ENCODE data around the gene IL10RB. TPM values are rescaled to one million over a fixed set of nuclear protein-coding genes. Genes with fewer than 3 reads are reported as not detected.

IL10RB gene
- total and polyA plus RNA-seq, 8 donors, result 11.9 to 25.1 (median 14.0) TPM

DNA sequence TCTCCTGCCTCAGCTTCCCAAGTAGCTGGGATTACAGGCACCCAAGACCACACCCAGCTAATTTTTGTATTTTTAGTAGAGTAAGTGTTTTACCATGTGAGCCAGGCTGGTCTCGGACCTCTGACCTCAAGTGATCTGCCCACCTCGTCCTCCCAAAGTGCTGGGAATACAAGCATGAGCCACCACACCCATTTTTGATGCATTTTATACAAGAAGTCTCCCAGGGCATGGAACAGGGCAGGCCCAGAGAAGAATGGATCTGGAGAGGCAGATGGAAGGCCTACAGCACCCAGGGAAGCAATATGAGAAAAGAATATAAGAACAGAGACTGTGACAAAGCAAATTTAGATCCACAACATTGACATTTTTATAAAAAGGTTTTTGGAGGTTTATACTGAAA, 39.8 kb downstream of the IL10RB start:
- DNase-seq (no peak), FAIRE-seq (no peak), ATAC-seq (no peak)
- Histone ChIP-seq H3K27me3 (no peaks in the 10 kb centered on the region), H3K4me1 (peaks cover 0 to 8% (median 7%) of the 10 kb centered on the region in 3 donors), H3K4me3 (no peak overlapping the region), H3K9me3 (no peaks in the 10 kb centered on the region), H3K27ac (no peak overlapping the region), H3K36me3 (no peaks in the 10 kb centered on the region)
- 88 to 91% methylated on average over 2 of the region's 2 CpGs for WGBS, 2 donors
- TF ChIP-seq, protein P1, sequence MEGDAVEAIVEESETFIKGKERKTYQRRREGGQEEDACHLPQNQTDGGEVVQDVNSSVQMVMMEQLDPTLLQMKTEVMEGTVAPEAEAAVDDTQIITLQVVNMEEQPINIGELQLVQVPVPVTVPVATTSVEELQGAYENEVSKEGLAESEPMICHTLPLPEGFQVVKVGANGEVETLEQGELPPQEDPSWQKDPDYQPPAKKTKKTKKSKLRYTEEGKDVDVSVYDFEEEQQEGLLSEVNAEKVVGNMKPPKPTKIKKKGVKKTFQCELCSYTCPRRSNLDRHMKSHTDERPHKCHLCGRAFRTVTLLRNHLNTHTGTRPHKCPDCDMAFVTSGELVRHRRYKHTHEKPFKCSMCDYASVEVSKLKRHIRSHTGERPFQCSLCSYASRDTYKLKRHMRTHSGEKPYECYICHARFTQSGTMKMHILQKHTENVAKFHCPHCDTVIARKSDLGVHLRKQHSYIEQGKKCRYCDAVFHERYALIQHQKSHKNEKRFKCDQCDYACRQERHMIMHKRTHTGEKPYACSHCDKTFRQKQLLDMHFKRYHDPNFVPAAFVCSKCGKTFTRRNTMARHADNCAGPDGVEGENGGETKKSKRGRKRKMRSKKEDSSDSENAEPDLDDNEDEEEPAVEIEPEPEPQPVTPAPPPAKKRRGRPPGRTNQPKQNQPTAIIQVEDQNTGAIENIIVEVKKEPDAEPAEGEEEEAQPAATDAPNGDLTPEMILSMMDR (IDR thresholded peaks at IDR 0.05), result no peak
- intact Hi-C loops (cut with DNase I), result no loop called here

- Histone ChIP-seq H3K9me3 (no peaks in the 10 kb centered on the region), H3K4me1 (no peaks in the 10 kb centered on the region), H3K27ac (no peak overlapping the region), H3K36me3 (no peaks in the 10 kb centered on the region), H3K27me3 (no peaks in the 10 kb centered on the region), H3K4me3 (no peak overlapping the region)
- ATAC-seq (no peak), DNase-seq (no peak), FAIRE-seq (no peak)
- TF ChIP-seq, protein P1 (IDR thresholded peaks at IDR 0.05), result no peak
- 47 to 57% methylated on average over 6 of the region's 6 CpGs for WGBS, 2 donors
- intact Hi-C loops (cut with DNase I), result no loop called here
Measured at GRCh38 chr21:33308586-33309490, 42.7 kb downstream of the IL10RB start.

DNA sequence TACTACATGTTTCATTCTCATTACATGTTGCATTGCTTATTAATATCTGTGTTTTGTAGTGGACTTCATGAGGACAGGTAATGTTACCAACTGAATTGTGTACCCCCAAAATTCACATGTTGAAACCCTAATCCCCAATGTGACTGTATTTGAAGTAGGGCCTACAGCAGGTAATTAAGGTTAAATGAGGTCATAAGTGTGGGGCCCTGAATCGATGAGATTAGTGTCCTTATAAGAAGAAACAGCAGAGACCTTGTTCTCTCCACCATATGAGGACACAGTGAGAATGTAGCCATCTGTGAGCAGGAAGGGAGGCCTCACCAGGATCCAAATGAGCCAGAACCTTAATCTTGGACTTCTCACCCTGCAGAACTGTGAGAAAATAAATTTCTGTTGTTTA, 43.6 kb downstream of the IL10RB start:
- TF ChIP-seq, protein P1 (IDR thresholded peaks at IDR 0.05), result no peak
- ATAC-seq (no peak), DNase-seq (no peak), FAIRE-seq (no peak)
- no peaks in the 10 kb centered on the region for H3K27me3 ChIP-seq
- no peaks in the 10 kb centered on the region for H3K36me3 ChIP-seq
- intact Hi-C loops (cut with DNase I), result no loop called here
- H3K27ac ChIP-seq, result no peak overlapping the region
- no peaks in the 10 kb centered on the region for H3K9me3 ChIP-seq
- H3K4me1 ChIP-seq, result no peaks in the 10 kb centered on the region
- WGBS, 2 donors, result 76 to 93% methylated on average over 1 of the region's 1 CpG
- H3K4me3 ChIP-seq, result no peak overlapping the region

DNA sequence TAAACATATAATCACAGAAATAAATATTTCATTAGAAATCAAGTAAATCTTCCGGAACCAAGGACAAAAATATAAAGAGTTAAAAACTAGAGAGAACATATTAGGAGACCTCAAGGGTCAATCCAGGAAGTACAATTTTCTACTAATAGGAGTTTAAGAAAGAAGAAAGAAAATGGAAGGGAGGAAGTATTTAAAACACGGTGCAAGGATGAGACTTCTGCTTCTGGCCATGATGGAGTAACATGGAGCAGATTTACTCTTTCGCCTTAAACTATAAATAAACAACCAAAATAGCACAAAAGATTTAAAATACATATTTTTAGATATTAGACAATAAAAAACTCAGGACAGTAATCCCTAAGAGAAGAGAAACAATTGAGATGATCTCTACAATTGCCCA, 46.0 kb downstream of the IL10RB start:
- Histone ChIP-seq H3K4me1 (no peaks in the 10 kb centered on the region), H3K27me3 (no peaks in the 10 kb centered on the region), H3K27ac (no peak overlapping the region), H3K36me3 (no peaks in the 10 kb centered on the region), H3K4me3 (no peak overlapping the region), H3K9me3 (no peaks in the 10 kb centered on the region)
- 92 to 94% methylated on average over 3 of the region's 3 CpGs for WGBS, 2 donors
- TF ChIP-seq, protein P1 (IDR thresholded peaks at IDR 0.05), result no peak
- intact Hi-C loops (cut with DNase I), result no loop called here
- FAIRE-seq (no peak), ATAC-seq (no peak), DNase-seq (no peak)

GRCh38 chr21:33313183-33313582, 47.0 kb downstream of the IL10RB start:
- Histone ChIP-seq H3K4me3 (no peak overlapping the region), H3K27me3 (no peaks in the 10 kb centered on the region), H3K36me3 (no peaks in the 10 kb centered on the region), H3K9me3 (no peaks in the 10 kb centered on the region), H3K4me1 (no peaks in the 10 kb centered on the region), H3K27ac (no peak overlapping the region)
- DNase-seq, result no peak
- TF ChIP-seq, protein P1 (IDR thresholded peaks at IDR 0.05), result no peak
- no peak for FAIRE-seq
- no peak for ATAC-seq
- intact Hi-C loops (cut with DNase I), result no loop called here
- WGBS, 2 donors, result 97 to 100% methylated on average over 1 of the region's 1 CpG

Data from pancreas (tissue), 10 donors.